Prostate gland (tissue), 2 donors: ENCODE results near the gene CSNK1G1. TPM values are rescaled to one million over a fixed set of nuclear protein-coding genes. Genes with fewer than 3 reads are reported as not detected.

Experiments
- DNase-seq: peaks from one replicate; pipeline ENCODE4 v3.0.0-alpha.2; 2019; ENCODE audit warnings: low spot score
- H3K27ac ChIP-seq, 2 donors: fragments of 200-600 bp; sonication (generic); 2 replicates each; pipeline ENCODE4 v1.5.1; 2017 to 2019
- H3K27me3 ChIP-seq: fragments of 200-600 bp; sonication (generic); replicated peaks from 2 replicates; pipeline ENCODE4 v1.5.1; 2019; ENCODE audit not compliant: insufficient read depth
- H3K36me3 ChIP-seq, 2 donors: fragments of 200-600 bp; sonication (generic); 1 replicate in 1 of 2; 2 replicates in 1 of 2; pipeline versions ENCODE4 v1.5.1 to v1.8.1; 2017 to 2019
- H3K4me1 ChIP-seq: fragments of 200-600 bp; sonication (generic); replicated peaks from 2 replicates; pipeline ENCODE4 v1.5.1; 2019
- H3K4me3 ChIP-seq, 2 donors: fragments of 200-600 bp; sonication (generic); 2 replicates each; pipeline ENCODE4 v1.5.1; 2017 to 2019
- H3K9me3 ChIP-seq: fragments of 200-600 bp; sonication (generic); 2 replicates; pipeline ENCODE4 v1.5.1; 2017
- CTCF ChIP-seq, 4 experiments: fragments of 200-600 bp in 2 of 4; fragments of 450-650 bp in 2 of 4; sonication (generic) in 2 of 4; IDR thresholded peaks; 1 replicate in 3 of 4; 2 replicates in 1 of 4; pipeline ENCODE4 v1.5.1; 2016 to 2019; ENCODE audit warnings: antibody characterized with exemption in 4 of 4, mild to moderate bottlenecking in 2 of 4, moderate library complexity in 2 of 4
- POLR2A ChIP-seq: fragments of 450-650 bp; IDR thresholded peaks from one replicate; pipeline ENCODE4 v1.6.1; 2016; ENCODE audit warnings: antibody characterized with exemption, mild to moderate bottlenecking
- POLR2AphosphoS5 ChIP-seq: sonication (generic); formaldehyde crosslinking; IDR thresholded peaks from one replicate; pipeline ENCODE4 v1.6.1; 2017; ENCODE audit warnings: antibody characterized with exemption
- WGBS: methylation state at CpG from one replicate; pipeline ENCODE4 v1.1.5; 2018; 5-methylcytosine and 5-hydroxymethylcytosine counted together
- intact Hi-C: fragments of 100-400 bp; cut with DNase I; formaldehyde crosslinking; loops from one replicate; pipeline ENCODE4 v1.14.2; 2022
- total RNA-seq, 2 donors: library from RNA; depleted of rRNA; stranded (reverse); fragments of >200 nt; gene quantifications; one replicate each; pipeline ENCODE4 v1.1.0, GENCODE V29; 2016

CSNK1G1 gene
- total RNA-seq, 2 donors from 2014 or later = 9.2 to 20.6 TPM

DNA sequence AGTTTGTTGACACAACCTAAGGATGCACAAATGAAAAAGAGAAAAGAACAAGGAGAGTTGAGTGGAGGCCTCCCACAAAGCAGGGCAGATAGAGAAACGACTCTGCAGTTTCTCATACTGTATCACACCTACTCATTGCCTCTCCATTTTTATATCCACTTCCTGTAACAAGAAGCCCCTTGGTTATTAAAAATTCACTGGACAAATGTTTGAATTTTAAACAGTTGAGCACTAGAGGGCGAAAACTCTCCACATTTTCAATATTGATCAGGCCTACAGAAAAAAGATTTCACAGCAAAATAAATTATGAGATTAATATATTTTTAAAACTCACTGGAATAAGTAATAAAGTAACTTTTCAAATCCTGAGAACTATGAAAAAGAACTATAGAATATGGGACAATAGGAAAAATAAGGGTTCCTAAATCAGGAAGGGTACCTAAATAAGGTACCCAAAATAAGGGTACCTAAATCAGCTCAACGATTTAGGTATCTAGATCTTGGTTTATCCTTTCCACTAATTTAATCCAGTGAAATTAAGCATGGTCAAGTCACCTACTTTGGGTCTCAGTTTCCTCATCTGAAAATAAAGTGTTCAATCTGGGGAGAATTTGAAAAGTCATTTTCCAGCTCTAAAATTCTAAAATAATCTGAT lies 146.2 kb downstream of the CSNK1G1 start:
- no peak overlapping the region for H3K4me3 ChIP-seq
- intact Hi-C loops = loop anchor here (5.0 kb wide), 2 partner anchors 147 to 472 kb away; partner anchors contain the start of gene CSNK1G1
- no peaks in the 10 kb centered on the region for H3K36me3 ChIP-seq
- 43% methylated on average over 3 of the region's 3 CpGs for WGBS
- no peak for TF ChIP-seq POLR2AphosphoS5
- TF ChIP-seq CTCF (IDR thresholded peaks at IDR 0.05) = peak in 3 of 4 experiments; percentile 32 to 57 (median 55)
- TF ChIP-seq POLR2A = no peak
- no peaks in the 10 kb centered on the region for H3K4me1 ChIP-seq
- no peak for DNase-seq
- H3K27ac ChIP-seq = no peak overlapping the region
- no peaks in the 10 kb centered on the region for H3K27me3 ChIP-seq
- H3K9me3 ChIP-seq = no peaks in the 10 kb centered on the region

DNA sequence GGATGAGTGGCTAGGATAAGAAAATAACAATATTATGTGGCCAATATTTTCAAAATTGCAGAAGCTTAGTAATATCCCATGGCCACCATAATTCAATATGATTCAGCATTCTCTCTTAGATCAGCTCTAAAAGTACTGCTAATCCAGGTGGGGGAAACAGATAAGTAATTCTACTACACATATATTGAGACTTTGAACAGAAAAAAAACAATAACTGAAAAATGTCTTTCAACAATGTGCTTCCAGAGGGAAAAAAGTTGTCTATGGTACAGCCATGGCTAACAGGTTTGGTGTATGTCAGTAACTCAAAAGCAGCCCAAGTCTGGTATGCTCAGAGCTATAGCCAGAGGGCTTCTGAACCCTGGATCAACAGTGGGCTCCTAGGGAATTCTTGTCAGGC lies 150.8 kb downstream of the CSNK1G1 start:
- intact Hi-C loops = loop anchor here (5.0 kb wide), 2 partner anchors 152 to 477 kb away; partner anchors contain the start of gene CSNK1G1
- Histone ChIP-seq H3K27ac (no peak overlapping the region), H3K9me3 (no peaks in the 10 kb centered on the region), H3K4me3 (no peak overlapping the region), H3K27me3 (no peaks in the 10 kb centered on the region), H3K4me1 (no peaks in the 10 kb centered on the region), H3K36me3 (peaks cover 0 to 4% of the 10 kb centered on the region in 2 donors)
- no peak for TF ChIP-seq POLR2A
- TF ChIP-seq POLR2AphosphoS5 = no peak
- no peak for TF ChIP-seq CTCF (IDR thresholded peaks at IDR 0.05)
- DNase-seq = no peak

DNA sequence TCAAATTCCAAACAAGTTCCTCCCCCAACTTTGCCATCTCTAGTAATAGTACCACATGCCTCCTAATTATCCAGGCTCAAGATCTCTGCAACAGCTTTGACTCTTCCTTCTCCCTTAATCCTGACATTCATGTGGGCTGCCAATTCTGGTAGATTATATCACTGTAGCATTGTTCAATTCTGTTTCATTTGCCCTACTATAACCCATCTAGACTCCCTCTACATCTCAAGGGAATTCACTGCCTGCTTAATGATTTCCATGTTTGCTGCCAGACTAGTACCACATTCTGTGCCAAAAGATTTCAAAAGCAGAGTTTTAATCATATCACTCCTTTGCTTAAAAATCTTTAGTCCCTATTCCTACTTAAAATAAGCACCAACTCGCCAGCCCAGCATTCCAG lies 158.5 kb downstream of the CSNK1G1 start:
- H3K4me3 ChIP-seq = no peak overlapping the region
- H3K27ac ChIP-seq = no peak overlapping the region
- H3K36me3 ChIP-seq = peaks cover 0 to 4% of the 10 kb centered on the region in 2 donors
- no peaks in the 10 kb centered on the region for H3K9me3 ChIP-seq
- intact Hi-C loops = no loop called here
- WGBS = 82% methylated on average over 1 of the region's 1 CpG
- no peaks in the 10 kb centered on the region for H3K27me3 ChIP-seq
- no peaks in the 10 kb centered on the region for H3K4me1 ChIP-seq
- no peak for TF ChIP-seq CTCF (IDR thresholded peaks at IDR 0.05)
- TF ChIP-seq POLR2A = no peak
- no peak for TF ChIP-seq POLR2AphosphoS5
- DNase-seq = no peak

DNA sequence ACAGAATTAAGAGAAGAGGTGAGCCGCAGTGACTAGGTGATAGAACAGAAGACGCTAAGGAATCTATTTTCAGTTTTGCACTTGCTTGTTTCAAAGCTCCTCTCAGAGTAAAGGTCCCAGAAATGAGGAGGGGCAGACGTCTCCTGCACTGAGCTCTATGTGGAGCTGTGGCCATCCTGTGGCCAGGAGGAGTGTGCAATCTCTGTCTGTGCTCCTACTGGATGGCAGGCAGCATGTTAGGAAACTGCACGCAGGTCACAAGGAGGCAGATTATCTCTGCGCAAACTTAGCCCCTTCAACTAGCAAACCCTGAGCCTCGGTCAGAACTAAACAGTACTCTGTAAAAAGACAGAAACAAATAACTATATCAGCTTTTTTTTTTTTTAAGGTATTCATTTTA lies 162.0 kb downstream of the CSNK1G1 start:
- no peak for DNase-seq
- Histone ChIP-seq H3K36me3 (no peaks in the 10 kb centered on the region), H3K4me3 (no peak overlapping the region), H3K27ac (no peak overlapping the region), H3K27me3 (no peaks in the 10 kb centered on the region), H3K9me3 (no peaks in the 10 kb centered on the region), H3K4me1 (no peaks in the 10 kb centered on the region)
- TF ChIP-seq POLR2AphosphoS5 (no peak), POLR2A (no peak), CTCF (IDR thresholded peaks at IDR 0.05) (no peak)
- WGBS = 92% methylated on average over 6 of the region's 6 CpGs
- intact Hi-C loops = no loop called here
